Hematopoietic multipotent progenitor cell treated with erythropoietin and hydrocortisone succinate and interleukin-3 and kit ligand, for 4 days (in vitro differentiated cells): Measurements from ENCODE around the gene CEACAM21.

Source experiments
- DNase-seq: peaks from one replicate; pipeline ENCODE4 v3.0.0-alpha.2; 2015

Gene CEACAM21

GRCh38 chr19:41620171-41620570 is 44.2 kb downstream of the CEACAM21 start:
- no peak for DNase-seq

DNA sequence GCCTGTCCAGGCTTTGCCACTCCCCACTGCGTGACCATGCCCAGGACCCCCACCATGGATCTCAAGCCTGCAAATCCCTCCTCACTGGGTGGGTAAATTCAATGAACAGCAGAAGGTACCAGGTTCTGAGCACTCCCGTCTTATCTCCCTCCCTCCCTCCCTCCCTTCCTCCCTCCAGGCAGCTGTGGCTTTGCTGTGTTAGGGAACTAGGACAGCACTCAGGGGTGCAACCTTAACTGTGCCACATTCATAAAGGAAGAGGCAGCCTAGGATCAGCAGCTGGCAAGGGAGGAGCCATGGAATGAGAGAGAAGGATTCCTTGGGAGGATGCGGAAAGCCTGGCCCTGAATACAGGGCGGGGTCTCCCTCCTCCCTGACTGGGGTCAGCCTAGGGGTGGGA is 45.3 kb downstream of the CEACAM21 start:
- peak; percentile 16 for DNase-seq

GRCh38 chr19:41621654-41622053 is 45.7 kb downstream of the CEACAM21 start:
- peak; percentile 72 for DNase-seq

DNA sequence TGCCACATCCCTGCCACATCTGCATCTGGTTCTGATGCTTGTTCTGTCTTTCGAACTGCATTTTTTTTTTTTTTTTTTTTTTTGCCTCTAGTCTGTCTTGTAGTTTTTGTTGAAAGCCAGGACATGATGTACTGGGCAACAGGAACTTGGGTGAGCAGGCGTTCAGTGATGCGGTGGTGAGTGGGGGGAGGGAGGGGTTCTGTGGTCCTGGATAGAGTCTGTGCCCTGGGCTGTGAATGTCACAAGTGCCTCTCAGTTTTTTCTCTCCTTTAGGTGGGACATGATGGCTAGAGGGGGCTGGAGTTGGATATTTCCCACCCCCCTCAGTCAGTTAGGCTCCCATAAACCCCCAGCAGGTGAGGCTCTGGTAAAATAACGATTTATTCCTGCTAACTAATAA is 47.4 kb downstream of the CEACAM21 start:
- peak; percentile 65 for DNase-seq

DNA sequence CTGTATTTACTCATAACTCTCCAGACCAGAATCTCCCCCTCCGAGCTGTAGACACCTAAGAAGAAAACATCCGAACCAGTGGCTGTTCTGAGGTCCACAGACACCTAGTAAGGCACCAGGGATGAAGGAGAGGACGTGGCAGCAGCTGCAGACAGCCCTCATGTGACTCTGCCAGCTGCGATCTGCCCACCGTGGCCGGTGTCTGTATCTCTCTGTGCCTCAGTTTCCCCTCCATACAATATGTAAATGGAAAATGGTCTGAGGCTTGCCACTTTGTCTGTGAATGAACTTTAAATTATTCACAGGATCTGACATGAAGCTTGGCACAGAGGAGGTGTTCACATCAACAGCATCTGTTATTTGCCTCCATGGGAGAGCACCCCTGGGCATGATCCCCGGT is 48.5 kb downstream of the CEACAM21 start:
- DNase-seq = no peak

DNA sequence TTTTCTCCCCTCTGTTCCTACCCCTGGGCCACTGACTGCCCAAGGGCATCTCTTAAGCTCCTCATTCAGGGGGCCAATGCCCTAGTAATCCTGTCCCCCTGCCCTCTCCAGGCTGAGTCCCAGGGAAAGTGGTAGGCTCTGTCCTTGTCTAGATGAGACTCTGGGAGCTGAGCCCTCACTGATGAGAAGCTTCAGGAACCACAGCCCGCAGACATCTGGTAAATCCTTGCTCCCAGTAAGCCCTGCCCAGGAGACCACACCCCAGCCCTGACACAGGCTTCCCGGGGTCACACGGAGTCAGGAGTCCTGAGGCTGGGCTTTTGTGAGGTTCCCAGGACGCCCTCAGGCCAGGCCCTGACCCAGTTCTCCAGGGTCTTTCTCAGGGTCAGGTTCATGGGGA is 49.0 kb downstream of the CEACAM21 start:
- DNase-seq = no peak

- no peak for DNase-seq
Measured at GRCh38 chr19:41626278-41626677, 50.3 kb downstream of the CEACAM21 start.

- peak; percentile 62 for DNase-seq
Measured at GRCh38 chr19:41626877-41627276, 50.9 kb downstream of the CEACAM21 start, which contains the start of gene CEACAM4. CEACAM4 (minus strand) TSS chr19:41627074; CDS start chr19:41626963, 111 bp downstream.

DNA sequence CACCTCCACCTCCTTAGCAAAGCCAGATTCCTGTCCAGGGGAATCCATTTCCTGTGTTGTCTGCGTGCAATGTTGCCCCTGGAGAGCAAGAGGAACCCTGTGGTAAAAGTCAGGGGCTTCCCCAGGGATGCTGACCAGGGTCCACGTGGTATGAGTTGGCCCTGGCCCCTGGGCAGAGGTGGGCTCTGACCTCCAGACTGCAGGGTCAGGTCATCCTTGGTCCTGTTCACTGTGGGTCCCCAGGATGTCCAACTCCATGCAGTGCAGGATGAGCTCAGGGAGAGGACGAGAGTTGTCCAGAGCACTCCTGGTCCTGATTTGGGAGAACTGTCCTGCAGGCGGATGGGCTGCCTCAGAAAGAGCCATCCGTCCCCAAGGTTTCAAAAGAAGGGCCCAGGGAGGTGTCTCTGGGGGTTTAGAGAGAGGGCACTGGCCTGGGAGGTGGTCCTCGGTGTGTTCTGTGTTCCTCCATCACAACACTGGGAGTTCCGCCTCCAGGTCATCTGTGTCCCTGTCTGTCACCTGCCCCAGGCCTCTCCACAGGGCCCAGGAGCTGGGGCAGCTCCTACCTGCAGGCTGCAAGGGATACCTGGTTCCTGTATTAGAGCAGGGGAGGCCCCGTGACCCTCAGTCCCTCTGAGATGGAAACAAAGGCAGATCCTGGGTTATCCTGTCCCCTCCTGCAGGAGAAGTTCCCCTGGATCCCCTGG is 52.2 kb downstream of the CEACAM21 start:
- DNase-seq = no peak
